GM23248 (cell line): ENCODE measurements around the gene PHF12.

ENCODE experiments used
- EZH2 ChIP-seq: fragments of 200-600 bp; sonication (generic); IDR thresholded peaks from 2 replicates; pipeline ENCODE4 v1.6.1; 2018; ENCODE audit warnings: antibody characterized with exemption, mild to moderate bottlenecking; ENCODE audit not compliant: insufficient read depth, poor library complexity, severe bottlenecking
- EZH2phosphoT487 ChIP-seq: fragments of 200-600 bp; sonication (generic); IDR thresholded peaks from 2 replicates; pipeline ENCODE4 v1.6.1; 2018; ENCODE audit warnings: antibody characterized with exemption, moderate library complexity, mild to moderate bottlenecking, low read depth; ENCODE audit not compliant: insufficient read depth

GRCh38 chr17:28983286-28984230, 32.2 kb upstream of the PHF12 start:
- TF ChIP-seq EZH2 (no peak), EZH2phosphoT487 (no peak)
